ENCODE data around the gene STX8. TPM values are rescaled to one million over a fixed set of nuclear protein-coding genes. Genes with fewer than 3 reads are reported as not detected.

STX8 gene
- polyA plus RNA-seq, 1 experiment, result 44.7 TPM

- CTCF ChIA-PET, result no interaction called here
- H3K36me3 ChIP-seq (ENCODE audit: control insufficient read depth, insufficient read depth, low read length), result no peaks in the 10 kb centered on the region
- no peak for TF ChIP-seq CTCF (IDR thresholded peaks at IDR 0.05; ENCODE audit: insufficient read depth, low read depth, low read length)
- DNase-seq (ENCODE audit: low read depth), result no peak
- no peak overlapping the region for H3K4me3 ChIP-seq (ENCODE audit: low read depth, low read length)
- POLR2A ChIA-PET, result no interaction called here
- H3K27me3 ChIP-seq (ENCODE audit: control insufficient read depth, insufficient read depth, low read length), result no peaks in the 10 kb centered on the region
Observed at GRCh38 chr17:9367156-9367555, 208.5 kb downstream of the STX8 start.

GRCh38 chr17:9364837-9365430, 210.7 kb downstream of the STX8 start:
- TF ChIP-seq CTCF (IDR thresholded peaks at IDR 0.05; ENCODE audit: insufficient read depth, low read depth, low read length), result no peak
- peak; percentile 28 for DNase-seq (ENCODE audit: low read depth)

GRCh38 chr17:9363440-9364350, 211.9 kb downstream of the STX8 start:
- DNase-seq (ENCODE audit: low read depth), result no peak
- ChIA-PET POLR2A (no interaction called here), CTCF (interaction anchor here (1.0 kb wide), 1 partner anchor 26 kb away, joined by 4 read pairs; no protein-coding TSS in a partner anchor)
- no peak for TF ChIP-seq CTCF (IDR thresholded peaks at IDR 0.05; ENCODE audit: insufficient read depth, low read depth, low read length)
- Histone ChIP-seq H3K4me3 (ENCODE audit: low read depth, low read length) (no peak overlapping the region), H3K27me3 (ENCODE audit: control insufficient read depth, insufficient read depth, low read length) (no peaks in the 10 kb centered on the region), H3K36me3 (ENCODE audit: control insufficient read depth, insufficient read depth, low read length) (no peaks in the 10 kb centered on the region)

More at GRCh38 chr17:9364837-9365430, 210.7 kb downstream of the STX8 start:
- ChIA-PET CTCF (no interaction called here), POLR2A (no interaction called here)
- Histone ChIP-seq H3K27me3 (ENCODE audit: control insufficient read depth, insufficient read depth, low read length) (no peaks in the 10 kb centered on the region), H3K36me3 (ENCODE audit: control insufficient read depth, insufficient read depth, low read length) (no peaks in the 10 kb centered on the region), H3K4me3 (ENCODE audit: low read depth, low read length) (no peak overlapping the region)

DNA sequence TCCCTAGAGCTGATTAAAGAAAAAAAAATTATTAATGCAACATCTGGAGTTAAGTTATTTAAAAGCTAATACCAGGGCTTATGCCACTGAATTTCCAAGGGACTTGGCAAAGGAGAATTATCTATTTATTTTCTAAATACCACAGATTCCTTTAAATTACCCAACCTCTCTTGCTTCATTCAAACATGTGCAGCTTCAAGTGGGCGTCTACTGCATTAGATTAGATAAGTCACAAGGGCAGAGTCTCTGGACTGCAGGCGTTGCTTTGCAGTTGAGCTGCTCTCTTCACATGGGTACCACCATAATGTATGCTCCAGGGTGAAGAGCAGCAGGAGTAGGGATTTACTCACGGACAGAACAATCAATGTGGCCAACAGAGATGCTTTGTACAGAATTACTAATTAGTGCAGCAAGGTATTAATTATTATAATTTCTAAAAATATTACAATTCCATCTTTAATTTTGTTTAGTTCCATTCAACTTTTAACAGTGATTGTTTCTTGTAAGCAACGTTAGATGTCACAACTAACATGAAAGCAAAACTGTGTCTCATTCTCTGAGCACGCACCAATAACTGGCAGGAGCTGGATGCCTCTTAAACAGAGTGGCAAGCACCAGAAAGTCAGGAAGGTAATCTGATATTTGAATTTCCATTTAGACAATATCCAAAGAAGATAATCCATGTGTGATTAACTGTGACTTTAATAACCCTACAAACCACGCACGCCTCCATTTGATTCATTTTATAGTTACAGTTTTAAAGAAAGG, 214.2 kb downstream of the STX8 start:
- TF ChIP-seq CTCF (IDR thresholded peaks at IDR 0.05; ENCODE audit: insufficient read depth, low read depth, low read length), result no peak
- no peaks in the 10 kb centered on the region for H3K27me3 ChIP-seq (ENCODE audit: control insufficient read depth, insufficient read depth, low read length)
- ChIA-PET POLR2A (interaction anchor here (0.6 kb wide), 1 partner anchor 186 kb away, joined by 3 read pairs; no protein-coding TSS in a partner anchor), CTCF (interaction anchor here (0.7 kb wide), 1 partner anchor 23 kb away, joined by 3 read pairs; no protein-coding TSS in a partner anchor)
- peak; percentile 53 for DNase-seq (ENCODE audit: low read depth)
- H3K36me3 ChIP-seq (ENCODE audit: control insufficient read depth, insufficient read depth, low read length), result no peaks in the 10 kb centered on the region
- H3K4me3 ChIP-seq (ENCODE audit: low read depth, low read length), result no peak overlapping the region

- no peaks in the 10 kb centered on the region for H3K27me3 ChIP-seq (ENCODE audit: control insufficient read depth, insufficient read depth, low read length)
- DNase-seq (ENCODE audit: low read depth), result no peak
- ChIA-PET POLR2A (interaction anchor here (0.6 kb wide), 1 partner anchor 187 kb away, joined by 3 read pairs; no protein-coding TSS in a partner anchor), CTCF (no interaction called here)
- TF ChIP-seq CTCF (IDR thresholded peaks at IDR 0.05; ENCODE audit: insufficient read depth, low read depth, low read length), result no peak
- no peaks in the 10 kb centered on the region for H3K36me3 ChIP-seq (ENCODE audit: control insufficient read depth, insufficient read depth, low read length)
- no peak overlapping the region for H3K4me3 ChIP-seq (ENCODE audit: low read depth, low read length)
Observed at GRCh38 chr17:9360677-9361081, 214.9 kb downstream of the STX8 start.
